ENCODE results near the gene GPRC5D.

Gene GPRC5D

DNA sequence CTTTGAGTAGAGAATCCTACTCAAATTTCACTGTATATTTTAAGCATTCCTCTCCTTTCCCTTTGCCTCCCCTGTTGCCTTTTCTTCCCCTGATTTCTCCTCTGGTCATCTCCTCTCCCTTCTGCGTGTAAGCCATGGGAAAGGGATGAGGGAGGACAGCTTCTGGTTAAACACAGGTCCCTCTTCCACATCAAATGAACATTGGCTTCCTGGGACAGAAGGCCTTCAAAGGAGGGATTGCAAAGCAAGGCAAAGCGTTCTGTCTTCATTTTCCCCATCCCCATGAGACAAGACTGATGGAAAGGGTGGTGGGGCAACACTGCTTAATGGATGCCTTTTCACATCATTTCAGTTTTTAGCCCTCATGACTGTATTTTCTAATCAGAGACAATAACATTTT, 34.5 kb downstream of the GPRC5D start (continued):
- TF ChIP-seq, protein P1, sequence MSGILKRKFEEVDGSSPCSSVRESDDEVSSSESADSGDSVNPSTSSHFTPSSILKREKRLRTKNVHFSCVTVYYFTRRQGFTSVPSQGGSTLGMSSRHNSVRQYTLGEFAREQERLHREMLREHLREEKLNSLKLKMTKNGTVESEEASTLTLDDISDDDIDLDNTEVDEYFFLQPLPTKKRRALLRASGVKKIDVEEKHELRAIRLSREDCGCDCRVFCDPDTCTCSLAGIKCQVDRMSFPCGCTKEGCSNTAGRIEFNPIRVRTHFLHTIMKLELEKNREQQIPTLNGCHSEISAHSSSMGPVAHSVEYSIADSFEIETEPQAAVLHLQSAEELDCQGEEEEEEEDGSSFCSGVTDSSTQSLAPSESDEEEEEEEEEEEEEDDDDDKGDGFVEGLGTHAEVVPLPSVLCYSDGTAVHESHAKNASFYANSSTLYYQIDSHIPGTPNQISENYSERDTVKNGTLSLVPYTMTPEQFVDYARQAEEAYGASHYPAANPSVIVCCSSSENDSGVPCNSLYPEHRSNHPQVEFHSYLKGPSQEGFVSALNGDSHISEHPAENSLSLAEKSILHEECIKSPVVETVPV (CRISPR knock-in tag; IDR thresholded peaks at IDR 0.05), result no peak
- TF ChIP-seq ZC3H10 (CRISPR knock-in tag; IDR thresholded peaks at IDR 0.05) (no peak), BACH2 (CRISPR knock-in tag; IDR thresholded peaks at IDR 0.05; ENCODE audit: borderline replicate concordance) (no peak), TCF4 (CRISPR knock-in tag; IDR thresholded peaks at IDR 0.05; ENCODE audit: borderline replicate concordance) (no peak), ZFP30 (CRISPR knock-in tag; IDR thresholded peaks at IDR 0.05) (no peak)

DNA sequence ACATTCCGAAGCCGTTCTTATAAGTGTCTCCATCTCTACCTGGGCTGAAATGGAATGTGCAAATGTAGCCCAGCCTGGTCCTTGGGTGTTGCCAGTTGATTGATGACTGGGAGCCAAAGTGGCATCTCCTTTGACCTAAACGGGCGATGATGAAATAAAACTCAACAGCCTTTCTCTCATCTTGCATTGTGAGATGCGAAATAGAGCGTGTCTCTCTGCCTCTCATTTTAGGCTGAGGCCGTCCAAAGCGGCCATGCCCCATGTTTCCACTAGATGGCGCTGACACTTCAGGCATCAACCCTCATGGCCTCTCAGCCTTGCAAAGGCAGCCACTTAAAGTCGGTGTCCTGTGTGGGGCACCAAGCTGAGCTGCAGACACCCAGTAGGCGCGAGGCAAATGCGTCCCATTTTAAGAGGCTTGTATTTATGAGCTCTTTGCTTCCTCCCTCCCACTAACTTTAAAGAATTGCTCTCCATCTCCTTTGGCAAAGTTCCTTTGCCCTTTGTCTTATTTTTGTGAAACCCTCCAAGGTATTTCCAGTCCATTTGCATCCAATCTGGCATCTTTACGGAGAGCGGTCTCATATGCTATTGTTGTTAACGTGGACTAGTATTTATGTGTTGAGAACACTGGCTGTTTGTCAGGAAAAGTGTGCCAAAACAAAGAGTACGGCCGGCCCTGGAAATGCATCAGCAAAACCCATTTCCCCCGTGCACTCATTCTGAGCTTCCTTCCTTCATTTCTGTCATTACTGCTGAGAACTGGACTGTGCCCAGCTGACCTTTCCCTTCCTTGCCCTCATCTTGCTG, 35.6 kb downstream of the GPRC5D start:
- TF ChIP-seq, protein P2, sequence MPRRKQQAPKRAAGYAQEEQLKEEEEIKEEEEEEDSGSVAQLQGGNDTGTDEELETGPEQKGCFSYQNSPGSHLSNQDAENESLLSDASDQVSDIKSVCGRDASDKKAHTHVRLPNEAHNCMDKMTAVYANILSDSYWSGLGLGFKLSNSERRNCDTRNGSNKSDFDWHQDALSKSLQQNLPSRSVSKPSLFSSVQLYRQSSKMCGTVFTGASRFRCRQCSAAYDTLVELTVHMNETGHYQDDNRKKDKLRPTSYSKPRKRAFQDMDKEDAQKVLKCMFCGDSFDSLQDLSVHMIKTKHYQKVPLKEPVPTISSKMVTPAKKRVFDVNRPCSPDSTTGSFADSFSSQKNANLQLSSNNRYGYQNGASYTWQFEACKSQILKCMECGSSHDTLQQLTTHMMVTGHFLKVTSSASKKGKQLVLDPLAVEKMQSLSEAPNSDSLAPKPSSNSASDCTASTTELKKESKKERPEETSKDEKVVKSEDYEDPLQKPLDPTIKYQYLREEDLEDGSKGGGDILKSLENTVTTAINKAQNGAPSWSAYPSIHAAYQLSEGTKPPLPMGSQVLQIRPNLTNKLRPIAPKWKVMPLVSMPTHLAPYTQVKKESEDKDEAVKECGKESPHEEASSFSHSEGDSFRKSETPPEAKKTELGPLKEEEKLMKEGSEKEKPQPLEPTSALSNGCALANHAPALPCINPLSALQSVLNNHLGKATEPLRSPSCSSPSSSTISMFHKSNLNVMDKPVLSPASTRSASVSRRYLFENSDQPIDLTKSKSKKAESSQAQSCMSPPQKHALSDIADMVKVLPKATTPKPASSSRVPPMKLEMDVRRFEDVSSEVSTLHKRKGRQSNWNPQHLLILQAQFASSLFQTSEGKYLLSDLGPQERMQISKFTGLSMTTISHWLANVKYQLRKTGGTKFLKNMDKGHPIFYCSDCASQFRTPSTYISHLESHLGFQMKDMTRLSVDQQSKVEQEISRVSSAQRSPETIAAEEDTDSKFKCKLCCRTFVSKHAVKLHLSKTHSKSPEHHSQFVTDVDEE (CRISPR knock-in tag; IDR thresholded peaks at IDR 0.05), result no peak
- no peak for TF ChIP-seq GLIS3 (CRISPR knock-in tag; IDR thresholded peaks at IDR 0.05)

DNA sequence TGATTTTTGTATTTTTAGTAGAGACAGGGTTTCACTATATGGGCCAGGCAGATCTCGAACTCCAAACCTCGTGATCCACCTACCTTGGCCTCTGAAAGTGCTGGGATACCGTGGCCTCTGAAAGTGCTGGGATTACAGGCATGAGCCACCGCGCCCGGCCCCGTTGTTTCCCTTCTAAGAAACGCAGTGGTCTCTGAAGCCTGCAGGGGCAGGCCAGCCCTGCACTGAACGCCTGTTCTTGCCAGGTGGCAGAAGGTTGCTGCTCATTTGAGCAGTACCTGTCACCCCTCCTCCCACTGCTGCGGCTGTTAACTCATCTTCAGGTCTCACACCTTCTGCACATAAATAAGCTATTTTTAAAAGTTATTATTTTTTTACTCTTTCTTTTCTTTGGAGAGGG, 36.3 kb downstream of the GPRC5D start:
- ATAC-seq, result 0 out of 3 replicates have a peak, but pooled peaks have one; percentile 7
- TF ChIP-seq ZC3H10 (CRISPR knock-in tag; IDR thresholded peaks at IDR 0.05) (no peak), ZFP30 (CRISPR knock-in tag; IDR thresholded peaks at IDR 0.05) (no peak), PPARA (CRISPR knock-in tag; IDR thresholded peaks at IDR 0.05; ENCODE audit: borderline replicate concordance) (no peak), BACH2 (CRISPR knock-in tag; IDR thresholded peaks at IDR 0.05; ENCODE audit: borderline replicate concordance) (no peak), GLIS3 (CRISPR knock-in tag; IDR thresholded peaks at IDR 0.05) (no peak), ARNTL (CRISPR knock-in tag; IDR thresholded peaks at IDR 0.05; ENCODE audit: borderline replicate concordance, low read depth) (no peak), ZNF565 (CRISPR knock-in tag; conservative IDR thresholded peaks at IDR 0.05; ENCODE audit: low read depth) (no peak), ISL1 (CRISPR knock-in tag; IDR thresholded peaks at IDR 0.05) (no peak), ESRRG (CRISPR knock-in tag; IDR thresholded peaks at IDR 0.05) (no peak)
- TF ChIP-seq, protein P3, sequence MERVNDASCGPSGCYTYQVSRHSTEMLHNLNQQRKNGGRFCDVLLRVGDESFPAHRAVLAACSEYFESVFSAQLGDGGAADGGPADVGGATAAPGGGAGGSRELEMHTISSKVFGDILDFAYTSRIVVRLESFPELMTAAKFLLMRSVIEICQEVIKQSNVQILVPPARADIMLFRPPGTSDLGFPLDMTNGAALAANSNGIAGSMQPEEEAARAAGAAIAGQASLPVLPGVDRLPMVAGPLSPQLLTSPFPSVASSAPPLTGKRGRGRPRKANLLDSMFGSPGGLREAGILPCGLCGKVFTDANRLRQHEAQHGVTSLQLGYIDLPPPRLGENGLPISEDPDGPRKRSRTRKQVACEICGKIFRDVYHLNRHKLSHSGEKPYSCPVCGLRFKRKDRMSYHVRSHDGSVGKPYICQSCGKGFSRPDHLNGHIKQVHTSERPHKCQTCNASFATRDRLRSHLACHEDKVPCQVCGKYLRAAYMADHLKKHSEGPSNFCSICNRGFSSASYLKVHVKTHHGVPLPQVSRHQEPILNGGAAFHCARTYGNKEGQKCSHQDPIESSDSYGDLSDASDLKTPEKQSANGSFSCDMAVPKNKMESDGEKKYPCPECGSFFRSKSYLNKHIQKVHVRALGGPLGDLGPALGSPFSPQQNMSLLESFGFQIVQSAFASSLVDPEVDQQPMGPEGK (CRISPR knock-in tag; IDR thresholded peaks at IDR 0.05; ENCODE audit: borderline replicate concordance), result no peak
- TF ChIP-seq, protein P2 (CRISPR knock-in tag; IDR thresholded peaks at IDR 0.05), result no peak
- TF ChIP-seq, protein P4, sequence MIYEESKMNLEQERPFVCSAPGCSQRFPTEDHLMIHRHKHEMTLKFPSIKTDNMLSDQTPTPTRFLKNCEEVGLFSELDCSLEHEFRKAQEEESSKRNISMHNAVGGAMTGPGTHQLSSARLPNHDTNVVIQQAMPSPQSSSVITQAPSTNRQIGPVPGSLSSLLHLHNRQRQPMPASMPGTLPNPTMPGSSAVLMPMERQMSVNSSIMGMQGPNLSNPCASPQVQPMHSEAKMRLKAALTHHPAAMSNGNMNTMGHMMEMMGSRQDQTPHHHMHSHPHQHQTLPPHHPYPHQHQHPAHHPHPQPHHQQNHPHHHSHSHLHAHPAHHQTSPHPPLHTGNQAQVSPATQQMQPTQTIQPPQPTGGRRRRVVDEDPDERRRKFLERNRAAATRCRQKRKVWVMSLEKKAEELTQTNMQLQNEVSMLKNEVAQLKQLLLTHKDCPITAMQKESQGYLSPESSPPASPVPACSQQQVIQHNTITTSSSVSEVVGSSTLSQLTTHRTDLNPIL (CRISPR knock-in tag; IDR thresholded peaks at IDR 0.05; ENCODE audit: low read depth), result no peak

More for the DNA sequence above, 35.6 kb downstream of the GPRC5D start:
- ATAC-seq, result peak; percentile 98

DNA sequence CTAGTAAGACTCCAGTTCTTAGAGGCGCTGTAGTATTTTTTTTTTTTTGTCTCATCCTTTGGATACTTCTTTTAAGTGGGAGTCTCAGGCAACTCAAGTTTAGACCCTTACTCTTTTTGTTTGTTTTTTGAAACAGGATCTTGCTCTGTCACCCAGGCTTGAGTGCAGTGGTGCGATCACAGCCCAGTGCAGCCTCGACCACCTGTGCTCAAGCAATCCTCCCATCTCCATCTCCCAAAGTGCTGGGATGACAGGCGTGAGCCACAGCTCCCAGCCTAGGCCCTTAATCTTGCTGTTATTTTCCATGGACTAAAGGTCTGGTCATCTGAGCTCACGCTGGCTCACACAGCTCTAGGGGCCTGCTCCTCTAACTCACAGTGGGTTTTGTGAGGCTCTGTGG, 39.3 kb downstream of the GPRC5D start:
- no peak for ATAC-seq
- TF ChIP-seq GLIS3 (CRISPR knock-in tag; IDR thresholded peaks at IDR 0.05), result no peak
- no peak for TF ChIP-seq ZNF70 (CRISPR knock-in tag; IDR thresholded peaks at IDR 0.05)
- TF ChIP-seq, protein P4 (CRISPR knock-in tag; IDR thresholded peaks at IDR 0.05; ENCODE audit: low read depth), result no peak
- no peak for TF ChIP-seq PPARA (CRISPR knock-in tag; IDR thresholded peaks at IDR 0.05; ENCODE audit: borderline replicate concordance)
- TF ChIP-seq, protein P3 (CRISPR knock-in tag; IDR thresholded peaks at IDR 0.05; ENCODE audit: borderline replicate concordance), result no peak
- TF ChIP-seq, protein P1 (CRISPR knock-in tag; IDR thresholded peaks at IDR 0.05), result no peak
